ENCODE results near the gene DISC1. TPM values are rescaled to one million over a fixed set of nuclear protein-coding genes. Genes with fewer than 3 reads are reported as not detected.

DISC1 gene
- total RNA-seq, 1 donor from 2014 or later = 9.5 TPM

GRCh38 chr1:231866392-231867331, 240.1 kb downstream of the DISC1 start:
- DNase-seq = no peak
- H3K27me3 ChIP-seq = no peaks in the 10 kb centered on the region
- peak; percentile 73 for ATAC-seq
- TF ChIP-seq CTCF (IDR thresholded peaks at IDR 0.05) = peak; percentile 93
- no peak overlapping the region for H3K4me3 ChIP-seq
- no peaks in the 10 kb centered on the region for H3K36me3 ChIP-seq
- peaks cover 11% of the 10 kb centered on the region for H3K4me1 ChIP-seq
- no peaks in the 10 kb centered on the region for H3K9me3 ChIP-seq
- H3K27ac ChIP-seq = no peak overlapping the region
- intact Hi-C loops (cut with DNase I) = loop anchor here (10.0 kb wide), 1 partner anchor 758 kb away; no protein-coding TSS in a partner anchor

GRCh38 chr1:231867607-231868006, 241.0 kb downstream of the DISC1 start:
- no peak overlapping the region for H3K4me3 ChIP-seq
- H3K27me3 ChIP-seq = no peaks in the 10 kb centered on the region
- H3K36me3 ChIP-seq = no peaks in the 10 kb centered on the region
- no peak for ATAC-seq
- DNase-seq = no peak
- H3K4me1 ChIP-seq = peaks cover 11% of the 10 kb centered on the region
- intact Hi-C loops (cut with DNase I) = loop anchor here (10.0 kb wide), 1 partner anchor 757 kb away; no protein-coding TSS in a partner anchor
- TF ChIP-seq CTCF (IDR thresholded peaks at IDR 0.05) = no peak
- H3K27ac ChIP-seq = no peak overlapping the region
- H3K9me3 ChIP-seq = no peaks in the 10 kb centered on the region

- intact Hi-C loops (cut with DNase I) = loop anchor here (10.0 kb wide), 1 partner anchor 755 kb away; no protein-coding TSS in a partner anchor
- no peaks in the 10 kb centered on the region for H3K9me3 ChIP-seq
- ATAC-seq (peak; percentile 86), DNase-seq (no peak)
- H3K27ac ChIP-seq = no peak overlapping the region
- H3K4me1 ChIP-seq = peaks cover 11% of the 10 kb centered on the region
- H3K36me3 ChIP-seq = no peaks in the 10 kb centered on the region
- H3K4me3 ChIP-seq = no peak overlapping the region
- H3K27me3 ChIP-seq = no peaks in the 10 kb centered on the region
- no peak for TF ChIP-seq CTCF (IDR thresholded peaks at IDR 0.05)
Observed at GRCh38 chr1:231869364-231869763, 242.8 kb downstream of the DISC1 start.

DNA sequence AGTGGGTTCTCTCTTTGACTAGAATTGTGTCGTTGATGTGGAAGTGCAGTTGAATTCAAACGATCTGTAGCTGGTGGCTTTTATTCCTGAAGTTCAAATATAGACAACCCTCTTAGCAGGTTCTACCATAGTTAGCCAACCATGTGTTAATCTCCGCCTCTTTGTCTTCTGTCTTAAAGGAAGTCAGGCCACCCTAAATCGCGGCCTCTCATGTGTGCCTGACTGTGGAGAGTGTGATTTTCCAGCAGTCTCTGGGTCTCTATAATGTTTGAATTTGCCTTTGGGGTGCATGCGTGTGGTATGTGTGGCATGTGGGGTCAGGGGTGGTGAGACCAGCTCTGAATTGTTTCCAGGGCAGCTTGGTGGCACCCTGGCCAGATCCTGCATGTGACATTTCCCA, 244.9 kb downstream of the DISC1 start:
- intact Hi-C loops (cut with DNase I) = no loop called here
- no peak for DNase-seq
- Histone ChIP-seq H3K9me3 (no peaks in the 10 kb centered on the region), H3K36me3 (no peaks in the 10 kb centered on the region), H3K4me3 (no peak overlapping the region), H3K4me1 (peaks cover 11% of the 10 kb centered on the region), H3K27me3 (no peaks in the 10 kb centered on the region), H3K27ac (no peak overlapping the region)
- ATAC-seq = no peak
- TF ChIP-seq CTCF (IDR thresholded peaks at IDR 0.05) = no peak

- ATAC-seq = no peak
- Histone ChIP-seq H3K27ac (no peak overlapping the region), H3K27me3 (no peaks in the 10 kb centered on the region), H3K9me3 (no peaks in the 10 kb centered on the region), H3K4me1 (peaks cover 10% of the 10 kb centered on the region), H3K4me3 (no peak overlapping the region), H3K36me3 (no peaks in the 10 kb centered on the region)
- no peak for DNase-seq
- no peak for TF ChIP-seq CTCF (IDR thresholded peaks at IDR 0.05)
- intact Hi-C loops (cut with DNase I) = no loop called here
Observed at GRCh38 chr1:231871878-231872277, 245.3 kb downstream of the DISC1 start.
